Fibroblast of peridontal ligament (primary cell): Measurements from ENCODE around the gene FRMPD2.
"Not testable (repeated sequence)": the region's sequence is repeated elsewhere in the genome, so short reads cannot be mapped to it uniquely, and the experiment has no call there.

Source experiments
- DNase-seq: peaks from one replicate; pipeline ENCODE4 v3.0.0-alpha.2; 2010; ENCODE audit errors: extremely low read depth

FRMPD2 gene

DNA sequence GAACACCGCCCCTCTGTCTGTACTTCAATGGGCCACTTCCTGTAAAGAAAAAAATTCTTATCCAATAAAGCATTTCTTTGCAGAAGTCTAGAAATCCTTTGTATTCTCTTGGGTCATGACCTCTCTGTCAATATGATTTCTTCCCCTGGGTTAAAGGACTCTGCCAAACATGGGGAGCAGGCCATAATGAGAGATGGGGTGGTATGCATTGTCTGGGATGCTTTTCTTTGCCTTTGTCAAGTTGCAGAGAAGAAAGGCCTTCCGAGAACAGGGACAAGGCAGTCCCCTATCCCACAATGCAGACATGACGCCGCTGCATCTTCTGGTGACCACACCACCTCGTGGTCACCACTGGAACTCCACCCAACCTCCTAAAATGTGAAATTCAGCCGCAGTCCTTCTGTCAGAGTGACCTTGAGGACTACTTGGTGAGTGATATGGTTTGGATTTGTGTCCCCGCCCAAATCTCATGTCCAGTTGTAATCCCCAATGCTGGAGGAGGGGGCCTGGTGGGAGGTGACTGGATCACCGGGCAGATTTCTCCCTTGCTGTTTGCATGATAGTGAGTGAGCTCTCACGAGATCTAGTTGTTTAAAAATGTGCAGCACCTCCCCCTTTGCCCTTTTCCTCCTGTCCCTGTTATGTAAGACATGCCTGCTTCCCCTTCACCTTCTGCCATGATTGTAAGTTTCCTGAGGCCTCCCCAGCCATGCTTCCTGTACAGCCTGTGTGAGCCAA is 15.2 kb upstream of the FRMPD2 start:
- DNase-seq: peak; percentile 38

- DNase-seq: peak; percentile 8
These were observed 14.2 kb upstream of the FRMPD2 start for GRCh38 chr10:48288661-48289060.

DNA sequence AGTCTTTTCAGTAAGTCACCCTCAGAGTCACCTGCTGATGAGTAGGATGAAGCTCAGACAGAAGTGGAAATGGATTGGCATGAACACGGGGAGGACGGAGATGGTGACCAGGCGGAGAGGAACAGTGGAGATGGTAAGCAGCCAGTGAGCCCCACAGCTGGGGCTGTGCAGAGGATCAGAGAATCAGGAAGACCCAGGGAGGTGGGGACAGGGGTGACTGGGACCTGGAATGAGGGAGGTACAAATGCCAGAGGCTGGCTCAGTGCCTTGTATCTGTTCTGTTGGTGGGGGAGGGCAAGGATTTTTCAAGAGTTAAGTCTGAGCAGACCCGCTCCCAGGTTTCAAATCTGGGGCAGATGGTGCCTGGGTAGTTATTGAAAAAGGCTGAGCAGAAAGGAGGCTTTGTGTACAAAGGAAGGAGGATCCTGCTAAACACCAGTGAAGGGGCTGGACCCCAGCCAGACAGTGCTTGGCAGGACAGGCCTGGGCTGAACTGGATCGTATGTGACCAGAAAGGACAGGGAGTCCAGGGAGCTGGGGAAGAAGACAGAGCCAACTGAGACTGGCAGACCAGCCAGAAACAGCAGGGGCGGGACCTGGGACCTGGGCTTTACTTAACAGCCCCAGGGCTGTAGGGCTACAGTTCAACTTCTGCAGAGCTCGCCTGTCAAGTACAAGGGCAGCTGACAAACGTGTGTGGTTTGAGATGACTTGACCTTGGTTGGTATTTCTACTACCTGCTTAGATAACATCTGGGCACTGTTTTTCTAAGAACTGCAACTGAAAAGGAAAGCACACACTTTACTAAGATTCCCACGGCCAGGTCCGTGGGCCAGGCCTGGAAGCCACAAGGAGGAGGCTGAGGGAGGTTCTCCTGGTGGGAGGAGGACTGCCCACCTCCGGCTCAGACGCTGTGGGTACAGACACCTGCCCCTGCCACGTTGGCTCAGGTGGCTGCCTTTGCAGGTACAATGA is 13.2 kb upstream of the FRMPD2 start:
- no peak for DNase-seq

GRCh38 chr10:48286356-48286755 is 11.9 kb upstream of the FRMPD2 start:
- DNase-seq: no peak

DNA sequence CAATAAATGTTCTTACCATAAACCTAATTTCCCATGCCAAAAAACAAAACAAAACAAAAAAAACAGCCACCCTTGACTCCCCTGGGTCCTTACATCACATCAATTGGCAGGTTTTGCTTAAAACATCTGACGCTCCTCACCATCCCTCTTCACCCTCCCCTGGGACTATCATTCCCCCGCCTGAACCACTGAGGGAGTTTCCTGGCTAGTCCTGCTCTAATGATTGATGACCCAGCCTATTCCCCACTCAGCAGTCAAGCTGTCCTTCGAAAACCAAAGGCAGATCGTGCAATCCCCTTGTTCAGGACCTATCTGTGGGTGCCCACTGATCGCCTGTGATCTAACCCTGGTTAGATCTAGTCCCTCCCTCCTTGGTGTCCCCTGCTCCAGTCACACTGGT is 11.2 kb upstream of the FRMPD2 start:
- no peak for DNase-seq

GRCh38 chr10:48284811-48285210 is 10.3 kb upstream of the FRMPD2 start:
- DNase-seq: no peak

- DNase-seq: no peak
These were observed 9.6 kb upstream of the FRMPD2 start for GRCh38 chr10:48284002-48284546.

GRCh38 chr10:48282829-48283228 is 8.3 kb upstream of the FRMPD2 start:
- DNase-seq: no peak

GRCh38 chr10:48281697-48282096 is 7.2 kb upstream of the FRMPD2 start:
- DNase-seq: not testable (repeated sequence)

- DNase-seq: no peak
These were observed 4.7 kb upstream of the FRMPD2 start for GRCh38 chr10:48279081-48279751.

GRCh38 chr10:48277093-48277492 is 2.6 kb upstream of the FRMPD2 start:
- DNase-seq: no peak

DNA sequence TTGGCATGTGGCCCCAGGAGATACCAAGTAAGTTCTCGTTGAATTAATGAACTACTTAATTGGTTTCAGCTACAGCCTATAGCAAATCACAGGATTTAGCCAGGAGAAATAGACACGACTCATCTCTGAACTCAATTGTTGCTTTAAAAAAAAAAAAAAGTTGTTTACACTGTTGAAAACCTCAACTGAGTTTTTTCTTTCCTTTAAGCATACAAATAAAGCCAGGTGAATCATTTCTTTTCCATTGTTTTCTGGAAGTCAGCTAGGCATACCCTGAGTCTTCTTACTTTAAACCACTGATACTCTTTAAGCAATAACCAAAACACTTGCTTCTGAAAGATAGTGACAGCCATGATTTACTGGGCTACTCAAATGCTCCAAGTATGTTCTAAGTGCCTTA is 755 bp downstream of the FRMPD2 start:
- no peak for DNase-seq

DNA sequence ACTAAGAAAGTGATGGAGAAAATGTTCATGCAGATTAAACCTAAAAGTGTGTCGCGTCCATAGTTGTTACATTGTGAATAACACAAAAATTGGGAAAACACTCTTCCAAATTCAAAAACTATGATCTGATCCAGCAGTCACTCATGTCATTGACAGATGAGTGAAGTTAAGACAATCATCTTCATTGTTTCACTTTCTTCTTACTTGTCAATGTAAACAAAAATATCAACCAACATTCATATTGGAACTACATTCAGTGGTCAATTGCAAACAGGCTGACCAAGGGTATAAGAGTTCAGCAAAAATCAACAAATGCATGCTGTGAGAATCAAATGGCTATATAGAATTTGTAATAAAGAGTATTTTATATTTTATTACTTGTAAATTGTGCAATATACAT is 1.8 kb downstream of the FRMPD2 start:
- no peak for DNase-seq

GRCh38 chr10:48271047-48271730 is 3.3 kb downstream of the FRMPD2 start:
- DNase-seq: no peak

GRCh38 chr10:48266528-48266927 is 8.0 kb downstream of the FRMPD2 start:
- no peak for DNase-seq

- no peak for DNase-seq
These were observed 16.4 kb downstream of the FRMPD2 start for GRCh38 chr10:48258105-48258504.

- DNase-seq: no peak
These were observed 17.0 kb downstream of the FRMPD2 start for GRCh38 chr10:48257407-48257961.

- no peak for DNase-seq
These were observed 18.8 kb downstream of the FRMPD2 start for GRCh38 chr10:48255722-48256121.

DNA sequence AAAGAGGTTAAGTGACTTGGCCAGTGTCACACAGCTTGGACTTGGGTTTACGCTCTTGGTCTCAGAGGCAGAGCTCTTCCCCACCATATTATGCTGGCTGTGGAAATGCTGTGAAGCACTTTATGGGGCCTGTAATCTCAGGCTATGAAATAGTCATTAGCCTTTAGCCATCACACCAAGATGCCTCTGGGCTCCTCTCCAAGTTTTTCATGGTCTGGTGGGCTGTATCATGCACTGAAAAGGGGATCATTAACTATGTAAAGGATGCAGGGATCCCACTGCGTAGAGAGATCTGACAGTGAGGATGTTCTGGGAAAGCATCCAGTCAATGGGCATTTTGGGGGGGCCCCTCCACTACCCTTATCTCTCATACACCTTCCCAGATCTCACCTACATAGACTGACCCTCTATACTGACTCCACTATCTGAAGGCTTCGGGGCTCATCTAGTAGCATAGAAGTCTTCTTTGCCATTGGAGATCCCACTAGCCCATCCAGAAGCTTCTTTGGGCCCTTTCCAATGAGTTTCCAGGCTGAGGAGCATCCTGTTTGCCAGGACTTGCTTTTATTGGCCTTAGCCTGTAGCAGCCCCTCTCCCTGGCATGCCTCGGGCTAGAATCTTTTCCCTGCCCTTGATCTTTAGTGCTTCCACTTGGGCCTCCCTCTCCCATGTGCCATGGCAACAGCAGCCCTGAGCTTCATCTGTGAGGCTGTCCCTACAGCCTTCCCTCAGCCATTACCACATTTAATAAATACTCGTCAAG is 19.6 kb downstream of the FRMPD2 start:
- no peak for DNase-seq

GRCh38 chr10:48253970-48254657 is 20.4 kb downstream of the FRMPD2 start:
- no peak for DNase-seq
